ENCODE results near the gene MAPK1IP1L. TPM values are rescaled to one million over a fixed set of nuclear protein-coding genes. Genes with fewer than 3 reads are reported as not detected.
"Not testable (repeated sequence)": the region's sequence is repeated elsewhere in the genome, so short reads cannot be mapped to it uniquely, and the experiment has no call there.

MAPK1IP1L gene
- total RNA-seq, 1 experiment from 2014 or later, result 97.9 TPM

DNA sequence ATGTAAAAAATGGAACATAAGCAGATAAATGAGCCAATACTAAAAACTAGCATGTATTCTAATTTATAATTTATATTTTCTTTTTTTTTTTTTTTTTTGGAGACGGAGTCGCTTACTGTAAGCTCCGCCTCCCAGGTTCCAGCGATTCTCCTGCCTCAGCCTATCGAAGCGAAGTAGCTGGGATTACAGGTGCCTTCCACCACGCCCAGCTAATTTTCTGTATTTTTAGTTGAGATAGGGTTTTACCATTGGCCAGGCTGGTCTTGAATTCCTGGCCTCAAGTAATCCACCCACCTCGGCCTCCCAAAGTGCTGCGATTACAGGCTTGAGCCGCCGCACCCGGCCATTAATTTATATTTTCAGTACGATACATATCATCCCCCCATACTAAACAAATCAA lies 2.7 kb downstream of the MAPK1IP1L start (continued):
- TF ChIP-seq TEAD1 (CRISPR knock-in tag; IDR thresholded peaks at IDR 0.05) (no peak), FOXP4 (CRISPR knock-in tag; IDR thresholded peaks at IDR 0.05) (no peak), GABPB1 (CRISPR knock-in tag; IDR thresholded peaks at IDR 0.05) (no peak)

- Mint-ChIP-seq H3K36me3 (peaks cover 43% of the 10 kb centered on the region), H3K9me3 (peaks cover 4% of the 10 kb centered on the region; the same call in 1 of the 2 replicates), H3K27me3 (ENCODE audit: low read depth) (no peaks in the 10 kb centered on the region), H3K4me1 (peaks cover 18% of the 10 kb centered on the region), H3K27ac (no peak overlapping the region), H3K4me3 (no peak overlapping the region)
- ATAC-seq, result no peak
- ChIA-PET POLR2A (no interaction called here), CTCF (interaction anchor here (0.7 kb wide), 1 partner anchor 15 kb away, joined by 3 read pairs; no protein-coding TSS in a partner anchor)
- TF ChIP-seq, protein P1, sequence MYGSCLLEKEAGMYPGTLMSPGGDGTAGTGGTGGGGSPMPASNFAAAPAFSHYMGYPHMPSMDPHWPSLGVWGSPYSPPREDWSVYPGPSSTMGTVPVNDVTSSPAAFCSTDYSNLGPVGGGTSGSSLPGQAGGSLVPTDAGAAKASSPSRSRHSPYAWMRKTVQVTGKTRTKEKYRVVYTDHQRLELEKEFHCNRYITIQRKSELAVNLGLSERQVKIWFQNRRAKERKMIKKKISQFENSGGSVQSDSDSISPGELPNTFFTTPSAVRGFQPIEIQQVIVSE (CRISPR knock-in tag; IDR thresholded peaks at IDR 0.05; ENCODE audit: borderline replicate concordance), result no peak
- TF ChIP-seq ZMAT4 (CRISPR knock-in tag; IDR thresholded peaks at IDR 0.05), result no peak
- TF ChIP-seq ESRRA (CRISPR knock-in tag; IDR thresholded peaks at IDR 0.05; ENCODE audit: borderline replicate concordance), result no peak
- TF ChIP-seq FOXP4 (CRISPR knock-in tag; IDR thresholded peaks at IDR 0.05), result no peak
- TF ChIP-seq TP53 (CRISPR knock-in tag; IDR thresholded peaks at IDR 0.05), result no peak
- TF ChIP-seq E2F1 (CRISPR knock-in tag; IDR thresholded peaks at IDR 0.05), result no peak
- no peak for DNase-seq (ENCODE audit: low spot score)
Measured at GRCh38 chr14:55057919-55058318, 6.5 kb downstream of the MAPK1IP1L start.

GRCh38 chr14:55059333-55059732 lies 7.9 kb downstream of the MAPK1IP1L start:
- no peaks in the 10 kb centered on the region for H3K27me3 Mint-ChIP-seq (ENCODE audit: low read depth)
- DNase-seq (ENCODE audit: low spot score) (no peak), ATAC-seq (no peak)
- H3K4me1 Mint-ChIP-seq, result peaks cover 7% of the 10 kb centered on the region
- POLR2A ChIA-PET, result no interaction called here
- CTCF ChIA-PET, result interaction anchor here (0.7 to 1.4 kb wide), 2 partner anchors 8 to 70 kb away, joined by 4 to 5 read pairs; no protein-coding TSS in a partner anchor
- no peak for TF ChIP-seq ETV6 (CRISPR knock-in tag; IDR thresholded peaks at IDR 0.05)
- no peak for TF ChIP-seq E2F1 (CRISPR knock-in tag; IDR thresholded peaks at IDR 0.05)
- H3K9me3 Mint-ChIP-seq, result peaks cover 4% of the 10 kb centered on the region; the same call in 1 of the 2 replicates
- H3K36me3 Mint-ChIP-seq, result peaks cover 52% of the 10 kb centered on the region
- H3K27ac Mint-ChIP-seq, result peak overlapping the region; percentile 20
- H3K4me3 Mint-ChIP-seq, result no peak overlapping the region

DNA sequence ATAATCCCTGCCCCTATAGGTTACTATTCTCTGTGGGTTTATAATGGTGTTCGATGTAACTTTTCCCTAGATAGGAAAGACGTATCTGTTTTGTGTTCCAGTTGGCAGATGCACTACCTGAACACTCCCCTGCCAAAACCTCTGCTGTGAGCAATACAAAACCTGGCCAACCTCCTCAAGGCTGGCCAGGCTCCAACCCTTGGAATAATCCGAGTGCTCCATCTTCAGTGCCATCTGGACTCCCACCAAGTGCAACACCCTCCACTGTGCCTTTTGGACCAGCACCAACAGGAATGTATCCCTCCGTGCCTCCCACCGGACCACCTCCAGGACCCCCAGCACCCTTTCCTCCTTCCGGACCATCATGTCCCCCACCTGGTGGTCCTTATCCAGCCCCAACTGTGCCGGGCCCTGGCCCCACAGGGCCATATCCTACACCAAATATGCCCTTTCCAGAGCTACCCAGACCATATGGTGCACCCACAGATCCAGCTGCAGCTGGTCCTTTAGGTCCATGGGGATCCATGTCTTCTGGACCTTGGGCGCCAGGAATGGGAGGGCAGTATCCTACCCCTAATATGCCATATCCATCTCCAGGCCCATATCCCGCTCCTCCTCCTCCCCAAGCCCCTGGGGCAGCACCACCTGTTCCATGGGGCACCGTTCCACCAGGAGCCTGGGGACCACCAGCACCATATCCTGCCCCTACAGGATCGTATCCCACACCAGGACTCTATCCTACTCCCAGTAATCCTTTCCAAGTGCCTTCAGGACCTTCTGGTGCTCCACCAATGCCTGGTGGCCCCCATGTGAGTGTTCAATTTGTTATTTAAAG lies 11.3 kb downstream of the MAPK1IP1L start:
- POLR2A ChIA-PET, result no interaction called here

DNA sequence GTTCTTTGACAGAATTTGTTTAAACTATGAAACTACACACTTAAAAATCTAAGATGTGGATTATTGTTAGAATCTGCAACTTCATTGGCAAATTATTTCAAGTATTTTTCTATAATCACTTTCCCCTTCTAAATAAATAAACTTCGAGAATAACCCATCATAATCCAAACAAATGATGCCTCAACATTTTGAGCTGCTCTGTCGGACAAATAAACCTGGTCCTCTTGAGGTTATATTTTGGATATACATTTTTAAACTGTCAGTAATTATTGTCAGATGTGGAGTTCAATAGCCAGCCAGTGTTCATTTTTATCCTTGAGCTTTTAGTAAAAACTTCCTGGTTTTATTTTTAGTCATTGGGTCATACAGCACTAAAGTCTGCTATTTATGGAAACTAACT lies 13.4 kb downstream of the MAPK1IP1L start:
- H3K4me1 Mint-ChIP-seq; ATAC-seq; H3K4me3 Mint-ChIP-seq; POLR2A ChIA-PET; H3K27me3 Mint-ChIP-seq (ENCODE audit: low read depth); DNase-seq (ENCODE audit: low spot score); H3K9me3 Mint-ChIP-seq; H3K27ac Mint-ChIP-seq: not testable (repeated sequence)
- CTCF ChIA-PET, result interaction anchor here (2.0 kb wide), 1 partner anchor 13 kb away, joined by 11 read pairs; the partner anchor contains the start of gene MAPK1IP1L
- peaks cover 52% of the 10 kb centered on the region for H3K36me3 Mint-ChIP-seq

More for the DNA sequence above, 11.3 kb downstream of the MAPK1IP1L start:
- no peak overlapping the region for H3K4me3 Mint-ChIP-seq
- no peak overlapping the region for H3K27ac Mint-ChIP-seq
- CTCF ChIA-PET, result no interaction called here
- H3K4me1 Mint-ChIP-seq, result no peaks in the 10 kb centered on the region
- no peaks in the 10 kb centered on the region for H3K27me3 Mint-ChIP-seq (ENCODE audit: low read depth)
- ATAC-seq (no peak), DNase-seq (ENCODE audit: low spot score) (no peak)
- peaks cover 4% of the 10 kb centered on the region; the same call in 1 of the 2 replicates for H3K9me3 Mint-ChIP-seq
- H3K36me3 Mint-ChIP-seq, result peaks cover 65% of the 10 kb centered on the region
- TF ChIP-seq USF1 (CRISPR knock-in tag; IDR thresholded peaks at IDR 0.05) (no peak), ZNF396 (CRISPR knock-in tag; IDR thresholded peaks at IDR 0.05; ENCODE audit: borderline replicate concordance) (no peak)
